ENCODE results near the gene RSU1.
A peak's percentile ranks its signal among the peaks of the same experiment; 100 is the strongest.
"Not testable (repeated sequence)": the region's sequence is repeated elsewhere in the genome, so short reads cannot be mapped to it uniquely, and the experiment has no call there.

The RSU1 gene

DNA sequence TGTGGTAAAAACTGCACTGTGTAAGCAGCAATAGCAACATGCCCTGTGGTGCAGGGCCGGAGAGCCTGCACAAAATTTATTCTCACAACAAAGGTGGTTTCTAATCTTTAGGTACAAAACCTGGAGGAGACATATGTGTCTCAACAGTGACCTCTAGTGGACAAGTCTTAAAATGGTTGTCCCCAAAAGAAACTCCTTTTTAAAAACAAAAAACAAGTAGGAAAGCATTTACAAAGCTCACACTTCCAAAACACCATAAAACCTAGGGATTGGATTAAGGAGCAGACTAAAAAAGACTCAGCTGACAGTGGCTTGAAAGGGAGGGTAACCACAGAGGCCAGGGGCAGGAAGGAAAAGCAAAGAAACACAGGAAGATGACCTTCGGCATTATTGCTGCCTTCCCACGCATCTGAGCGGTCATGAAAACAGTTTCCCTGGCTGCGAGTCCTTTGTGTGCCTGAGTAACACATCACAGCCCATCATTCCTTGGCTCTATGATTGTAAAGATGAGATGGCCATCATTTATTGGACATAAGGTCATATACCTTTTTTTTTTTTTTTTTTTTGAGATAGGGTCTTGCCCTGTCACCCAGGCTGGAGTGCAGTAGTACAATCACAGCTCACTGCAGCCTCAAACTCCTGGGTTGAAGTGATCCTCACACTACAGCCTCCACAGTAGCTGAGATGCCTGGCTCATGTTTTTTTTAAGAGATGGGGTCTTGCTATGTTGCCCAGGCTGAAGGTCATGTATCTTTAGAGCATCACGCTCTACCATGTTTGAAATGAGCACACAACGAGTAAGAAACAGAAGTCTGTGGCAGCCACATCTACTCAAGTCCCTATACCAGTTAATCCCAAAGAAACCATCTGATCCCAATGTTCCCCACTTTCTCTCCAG, 39.5 kb downstream of the RSU1 start:
- DNase-seq = peak; percentile 12

DNA sequence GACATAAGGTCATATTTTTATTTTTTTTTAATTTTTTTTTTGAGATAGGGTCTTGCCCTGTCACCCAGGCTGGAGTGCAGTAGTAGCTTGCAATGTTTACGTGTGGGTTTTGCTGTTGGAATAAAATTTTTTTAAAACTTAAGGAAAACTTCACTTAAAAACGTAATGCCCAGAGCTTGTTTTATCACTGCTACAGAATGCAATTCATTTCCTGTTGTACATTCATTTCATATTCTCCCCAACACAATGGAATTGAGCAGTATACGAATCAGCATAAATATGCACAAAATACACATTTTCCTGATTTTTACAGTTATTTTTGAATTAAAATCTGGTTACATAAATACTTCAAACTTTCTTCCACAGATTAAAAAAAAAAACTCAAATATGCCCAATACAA, 40.3 kb downstream of the RSU1 start:
- DNase-seq = no peak

GRCh38 chr10:16773334-16773733, 43.9 kb downstream of the RSU1 start:
- no peak for DNase-seq

GRCh38 chr10:16770670-16771069, 46.6 kb downstream of the RSU1 start:
- DNase-seq = no peak

- no peak for DNase-seq
These were observed 47.1 kb downstream of the RSU1 start for GRCh38 chr10:16770141-16770540.

DNA sequence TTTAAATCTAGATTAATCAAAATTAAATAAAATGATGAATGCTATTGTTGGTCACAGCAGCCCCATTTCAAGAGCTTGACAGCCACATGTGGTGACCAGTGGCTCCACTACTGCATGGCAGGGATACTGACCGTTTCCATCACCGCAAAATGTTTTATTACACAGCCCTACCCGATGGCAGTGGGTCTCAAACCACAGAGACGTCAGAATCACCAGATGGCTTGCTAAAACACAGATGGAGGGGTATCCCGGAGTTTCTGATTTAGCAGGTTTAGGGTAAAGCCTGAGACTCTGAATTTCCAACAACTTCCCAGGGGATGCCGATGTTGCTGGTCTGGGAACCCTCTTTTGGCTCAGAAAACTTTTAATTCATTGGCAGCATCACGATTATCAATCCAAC, 47.9 kb downstream of the RSU1 start:
- DNase-seq = no peak

- DNase-seq = no peak
These were observed 48.5 kb downstream of the RSU1 start for GRCh38 chr10:16768702-16769101.

- DNase-seq = no peak
These were observed 51.5 kb downstream of the RSU1 start for GRCh38 chr10:16765509-16766375.

- DNase-seq = no peak
These were observed 55.9 kb downstream of the RSU1 start for GRCh38 chr10:16761300-16761699.

- DNase-seq = no peak
These were observed 60.5 kb downstream of the RSU1 start for GRCh38 chr10:16756561-16757221.

GRCh38 chr10:16754765-16755164, 62.5 kb downstream of the RSU1 start:
- DNase-seq = no peak

- not testable (repeated sequence) for DNase-seq
These were observed 64.4 kb downstream of the RSU1 start for GRCh38 chr10:16752849-16753248.

- DNase-seq = no peak
These were observed 65.1 kb downstream of the RSU1 start for GRCh38 chr10:16752099-16752498.

DNA sequence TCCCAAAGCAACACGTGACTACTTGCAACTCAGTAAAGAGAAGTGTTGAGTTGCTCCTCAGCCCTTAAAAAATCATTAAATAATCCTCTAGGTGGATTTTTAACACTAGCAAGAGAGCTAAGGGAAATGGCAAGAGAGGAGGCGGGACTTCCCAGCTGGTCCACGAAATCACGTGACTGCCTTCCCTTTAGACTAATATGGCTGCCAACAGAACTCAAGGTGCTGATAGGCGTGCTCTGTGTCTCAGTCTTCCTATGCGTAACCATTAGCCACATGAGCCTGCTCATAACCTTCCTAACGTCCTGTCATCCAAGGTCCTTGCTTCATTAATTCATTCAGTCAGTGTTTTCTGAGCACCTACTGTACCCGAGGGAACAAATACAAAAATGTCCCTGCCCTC, 66.0 kb downstream of the RSU1 start:
- no peak for DNase-seq

DNA sequence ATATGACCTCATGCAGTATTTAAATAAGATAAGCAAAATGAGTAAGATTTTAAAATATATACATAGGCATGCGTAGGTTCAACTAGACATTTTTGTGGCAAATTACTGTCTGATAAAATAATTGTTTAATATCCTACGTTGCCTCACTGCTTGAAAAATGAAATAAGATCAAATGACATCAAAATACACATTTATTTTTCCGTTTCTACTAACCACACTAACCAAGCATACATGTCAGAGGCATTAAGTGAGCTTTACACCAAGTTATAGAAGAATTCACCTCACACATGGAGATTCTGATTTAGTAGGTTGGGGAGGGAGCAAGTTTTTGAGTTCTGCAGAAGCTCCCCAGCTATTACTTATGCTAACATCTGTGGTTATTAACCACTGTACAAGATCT, 66.8 kb downstream of the RSU1 start:
- no peak for DNase-seq

DNA sequence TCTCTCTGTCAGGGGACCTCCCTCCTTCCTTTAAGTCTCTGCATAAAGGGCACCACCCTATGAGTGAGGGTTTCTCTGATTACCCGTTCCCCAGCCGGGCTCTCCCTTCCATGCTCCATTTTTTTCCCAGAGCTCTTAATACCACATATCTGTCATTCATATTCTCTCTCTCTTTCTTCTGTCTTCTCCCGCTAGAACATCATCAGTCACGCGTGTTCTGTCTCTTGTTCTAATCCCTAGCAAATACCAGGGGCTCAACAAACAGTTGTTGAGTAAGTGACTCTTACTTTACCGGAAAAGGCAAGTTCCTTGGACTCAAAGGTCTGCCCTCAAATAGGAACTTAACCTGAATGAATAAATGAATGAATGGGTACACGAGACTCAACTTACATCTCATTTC, 68.5 kb downstream of the RSU1 start:
- no peak for DNase-seq

DNA sequence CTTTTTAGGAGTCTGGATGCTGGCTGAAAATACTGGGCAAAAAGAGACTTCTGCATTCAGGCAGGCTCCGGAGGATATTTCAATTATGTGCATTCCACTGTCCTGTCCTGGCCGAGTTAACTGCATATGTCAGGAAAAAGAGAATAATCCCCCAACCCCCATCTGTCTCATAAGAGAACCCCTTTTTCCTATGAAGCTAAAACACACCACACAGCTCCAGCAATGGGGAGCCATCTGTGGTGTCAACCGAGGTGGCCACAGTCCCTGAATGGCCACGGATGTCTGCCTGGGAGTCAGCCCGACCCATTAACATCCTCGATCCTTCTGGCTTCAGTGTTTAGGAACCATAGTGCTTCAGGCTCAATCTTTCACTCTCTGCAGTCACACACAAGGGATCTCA, 70.4 kb downstream of the RSU1 start:
- DNase-seq = no peak

GRCh38 chr10:16745061-16745460, 72.2 kb downstream of the RSU1 start:
- DNase-seq = no peak

- DNase-seq = no peak
These were observed 74.9 kb downstream of the RSU1 start for GRCh38 chr10:16742165-16742960.

- no peak for DNase-seq
These were observed 75.7 kb downstream of the RSU1 start for GRCh38 chr10:16741540-16741939.

- DNase-seq = no peak
These were observed 79.8 kb downstream of the RSU1 start for GRCh38 chr10:16737420-16737819.

- DNase-seq = no peak
These were observed 81.6 kb downstream of the RSU1 start for GRCh38 chr10:16735671-16736070.

- no peak for DNase-seq
These were observed 84.8 kb downstream of the RSU1 start for GRCh38 chr10:16732376-16732775.
